ENCODE data around the gene DUSP22. TPM values are rescaled to one million over a fixed set of nuclear protein-coding genes. Genes with fewer than 3 reads are reported as not detected.

The DUSP22 gene
- total RNA-seq, 2 donors from 2014 or later: 33.5 to 35.4 TPM

DNA sequence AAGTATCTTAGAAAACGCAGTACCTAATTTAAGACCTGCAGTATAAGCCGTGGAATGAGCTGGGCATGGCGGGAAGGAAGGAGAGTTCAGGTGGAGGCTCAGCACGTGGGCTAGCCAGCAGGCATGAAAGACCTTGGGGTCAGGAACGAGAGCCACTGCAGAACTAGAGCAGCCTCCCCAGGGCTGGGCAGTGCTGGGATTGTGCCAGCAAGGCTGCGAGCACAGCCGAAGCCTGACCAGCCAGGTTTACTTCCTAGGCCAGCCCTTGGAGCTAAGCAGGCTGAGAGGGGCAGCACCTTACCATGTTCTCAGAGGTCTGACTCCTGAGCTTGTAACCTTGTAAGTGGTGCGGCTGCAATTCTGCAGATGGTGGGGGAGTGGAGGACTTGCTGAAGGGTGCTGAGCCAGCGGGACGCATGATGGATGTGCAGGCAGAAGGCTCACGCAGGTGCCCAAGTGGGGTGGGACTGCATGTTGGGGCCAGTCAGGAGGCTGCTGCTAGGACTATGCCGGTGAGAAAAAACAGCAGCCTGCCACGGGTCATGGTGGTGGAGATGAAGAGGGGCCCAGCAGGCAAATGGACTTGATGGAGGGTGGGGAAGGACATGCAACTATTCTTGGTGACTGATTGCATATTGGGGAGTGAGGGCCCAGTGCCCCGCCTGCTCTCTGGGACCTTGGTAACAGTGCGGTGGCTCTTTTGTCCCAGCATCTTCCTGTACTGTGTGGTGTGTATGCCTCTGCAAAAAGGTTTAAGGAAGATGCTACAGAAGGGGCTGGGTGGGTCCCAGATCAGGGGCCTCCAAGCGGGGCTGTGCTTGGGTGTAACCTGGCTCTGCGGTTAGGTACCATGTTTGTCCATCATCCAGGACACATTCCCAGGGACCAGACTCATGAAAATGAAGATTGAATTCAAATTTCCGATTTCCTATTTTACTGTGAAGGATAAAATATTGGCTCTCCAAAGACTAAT lies 61.6 kb downstream of the DUSP22 start:
- DNase-seq: no peak
- WGBS, 2 experiments (ENCODE audit: insufficient coverage in 1 of 2, insufficient read length in 1 of 2): 82 to 88% methylated on average over 16 to 18 of the region's 18 CpGs
- no peak overlapping the region for H3K27ac ChIP-seq (ENCODE audit: low read depth, low read length)
- H3K36me3 ChIP-seq (ENCODE audit: control insufficient read depth, insufficient read depth, low read length): no peaks in the 10 kb centered on the region
- H3K4me3 ChIP-seq (ENCODE audit: low read length): no peak overlapping the region
- TF ChIP-seq, protein P1, sequence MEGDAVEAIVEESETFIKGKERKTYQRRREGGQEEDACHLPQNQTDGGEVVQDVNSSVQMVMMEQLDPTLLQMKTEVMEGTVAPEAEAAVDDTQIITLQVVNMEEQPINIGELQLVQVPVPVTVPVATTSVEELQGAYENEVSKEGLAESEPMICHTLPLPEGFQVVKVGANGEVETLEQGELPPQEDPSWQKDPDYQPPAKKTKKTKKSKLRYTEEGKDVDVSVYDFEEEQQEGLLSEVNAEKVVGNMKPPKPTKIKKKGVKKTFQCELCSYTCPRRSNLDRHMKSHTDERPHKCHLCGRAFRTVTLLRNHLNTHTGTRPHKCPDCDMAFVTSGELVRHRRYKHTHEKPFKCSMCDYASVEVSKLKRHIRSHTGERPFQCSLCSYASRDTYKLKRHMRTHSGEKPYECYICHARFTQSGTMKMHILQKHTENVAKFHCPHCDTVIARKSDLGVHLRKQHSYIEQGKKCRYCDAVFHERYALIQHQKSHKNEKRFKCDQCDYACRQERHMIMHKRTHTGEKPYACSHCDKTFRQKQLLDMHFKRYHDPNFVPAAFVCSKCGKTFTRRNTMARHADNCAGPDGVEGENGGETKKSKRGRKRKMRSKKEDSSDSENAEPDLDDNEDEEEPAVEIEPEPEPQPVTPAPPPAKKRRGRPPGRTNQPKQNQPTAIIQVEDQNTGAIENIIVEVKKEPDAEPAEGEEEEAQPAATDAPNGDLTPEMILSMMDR (conservative IDR thresholded peaks at IDR 0.05): no peak
- H3K9me3 ChIP-seq (ENCODE audit: control insufficient read depth, low read length): no peaks in the 10 kb centered on the region
- no peak overlapping the region for H3K9ac ChIP-seq (ENCODE audit: extremely low read depth, low read length, poor library complexity, severe bottlenecking)
- Mint-ChIP-seq H3K9me3 (peaks cover 99% of the 10 kb centered on the region), H3K4me3 (no peak overlapping the region), H3K4me1 (peaks cover 9% of the 10 kb centered on the region), H3K27ac (no peak overlapping the region), H3K27me3 (ENCODE audit: insufficient read depth) (no peaks in the 10 kb centered on the region), H3K36me3 (ENCODE audit: low read depth) (peaks cover 15% of the 10 kb centered on the region)
- H3K4me1 ChIP-seq (ENCODE audit: control insufficient read depth, insufficient read depth, low read length): no peaks in the 10 kb centered on the region
- no peaks in the 10 kb centered on the region for H3K27me3 ChIP-seq (ENCODE audit: control insufficient read depth, insufficient read depth, low read length, poor library complexity, severe bottlenecking)

DNA sequence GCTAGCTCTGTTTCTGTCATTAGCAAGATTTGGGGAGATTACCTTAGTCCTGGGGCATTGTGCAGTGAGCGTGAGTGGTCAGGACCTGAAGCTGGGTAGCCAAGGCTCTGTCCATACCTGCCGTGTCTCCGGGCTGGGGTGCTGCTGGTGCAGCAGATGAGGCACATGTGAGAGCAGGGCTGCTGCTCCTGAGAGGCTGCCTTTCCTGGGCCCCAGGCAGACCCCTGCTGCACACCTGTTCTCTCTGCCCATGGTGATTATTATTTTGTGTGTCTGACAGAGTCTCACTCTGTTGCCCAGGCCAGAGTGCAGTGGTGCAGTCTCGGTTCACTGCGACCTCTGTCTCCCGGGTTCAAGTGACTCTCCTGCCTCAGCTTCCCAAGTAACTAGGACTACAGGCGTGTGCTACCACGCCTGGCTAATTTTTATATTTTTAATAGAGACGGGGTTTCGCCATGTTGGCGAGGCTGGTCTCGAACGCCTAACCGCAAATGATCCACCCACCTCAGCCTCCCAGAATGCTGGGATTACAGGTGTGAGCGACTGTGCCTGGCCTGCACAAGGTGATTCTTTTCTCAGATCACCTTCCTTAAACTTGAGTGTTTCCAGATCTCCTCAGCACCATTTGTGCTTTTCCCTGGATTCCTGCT lies 62.5 kb downstream of the DUSP22 start:
- Mint-ChIP-seq H3K27ac (no peak overlapping the region), H3K27me3 (ENCODE audit: insufficient read depth) (no peaks in the 10 kb centered on the region), H3K36me3 (ENCODE audit: low read depth) (peaks cover 7% of the 10 kb centered on the region), H3K9me3 (peaks cover 96% of the 10 kb centered on the region), H3K4me1 (peaks cover 9% of the 10 kb centered on the region), H3K4me3 (no peak overlapping the region)
- Histone ChIP-seq H3K4me3 (ENCODE audit: low read length) (no peak overlapping the region), H3K27ac (ENCODE audit: low read depth, low read length) (no peak overlapping the region), H3K9ac (ENCODE audit: extremely low read depth, low read length, poor library complexity, severe bottlenecking) (no peak overlapping the region), H3K4me1 (ENCODE audit: control insufficient read depth, insufficient read depth, low read length) (no peaks in the 10 kb centered on the region), H3K9me3 (ENCODE audit: control insufficient read depth, low read length) (no peaks in the 10 kb centered on the region), H3K36me3 (ENCODE audit: control insufficient read depth, insufficient read depth, low read length) (no peaks in the 10 kb centered on the region), H3K27me3 (ENCODE audit: control insufficient read depth, insufficient read depth, low read length, poor library complexity, severe bottlenecking) (no peaks in the 10 kb centered on the region)
- DNase-seq: no peak
- 88 to 90% methylated on average over 15 of the region's 15 CpGs for WGBS, 2 experiments (ENCODE audit: insufficient coverage in 1 of 2, insufficient read length in 1 of 2)
- TF ChIP-seq, protein P1 (conservative IDR thresholded peaks at IDR 0.05): no peak

DNA sequence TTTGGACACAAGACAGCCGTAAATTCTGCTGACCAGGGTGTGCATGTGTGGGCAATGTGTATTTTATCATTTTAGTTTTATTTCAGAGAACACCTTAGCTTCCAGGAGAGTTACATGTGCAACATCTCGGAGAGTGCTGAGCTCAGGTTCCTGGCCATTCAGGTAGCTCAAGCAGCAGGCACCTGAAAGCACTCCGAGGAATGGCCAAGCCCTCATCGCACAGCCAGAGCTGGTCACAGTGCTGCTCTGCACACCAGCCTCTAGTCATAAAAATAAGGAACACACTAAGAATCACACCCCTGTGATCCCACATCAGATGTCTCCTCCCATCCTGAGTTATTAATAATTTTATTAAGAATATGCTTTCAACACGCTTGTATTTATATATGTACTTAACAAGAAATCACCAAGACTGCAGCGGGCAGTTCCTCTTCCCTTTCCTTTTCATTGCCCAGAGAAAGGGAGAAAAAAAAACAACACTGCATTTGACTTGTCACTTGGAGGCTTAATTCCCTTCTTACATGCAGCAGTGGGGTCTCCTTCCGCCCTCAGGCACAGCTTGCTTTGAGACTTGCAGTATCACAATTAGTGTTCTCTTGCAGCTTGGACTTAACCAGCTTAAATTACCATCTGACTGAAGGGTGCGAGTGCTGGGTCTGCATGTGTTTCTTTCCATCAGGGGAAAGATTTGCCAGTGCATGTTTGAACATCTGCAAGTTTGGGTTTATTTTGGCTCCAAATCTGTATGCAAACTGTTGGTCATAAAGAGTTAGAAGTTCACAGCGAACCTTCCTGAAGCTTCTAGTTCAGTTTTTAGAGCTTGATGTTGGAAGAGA lies 63.3 kb downstream of the DUSP22 start:
- Mint-ChIP-seq H3K36me3 (ENCODE audit: low read depth) (peaks cover 5% of the 10 kb centered on the region), H3K27me3 (ENCODE audit: insufficient read depth) (no peaks in the 10 kb centered on the region), H3K27ac (no peak overlapping the region), H3K4me3 (no peak overlapping the region), H3K9me3 (peaks cover 94% of the 10 kb centered on the region), H3K4me1 (peaks cover 9% of the 10 kb centered on the region)
- no peaks in the 10 kb centered on the region for H3K36me3 ChIP-seq (ENCODE audit: control insufficient read depth, insufficient read depth, low read length)
- no peak for DNase-seq
- 86 to 87% methylated on average over 9 of the region's 9 CpGs for WGBS, 2 experiments (ENCODE audit: insufficient coverage in 1 of 2, insufficient read length in 1 of 2)
- H3K9ac ChIP-seq (ENCODE audit: extremely low read depth, low read length, poor library complexity, severe bottlenecking): no peak overlapping the region
- TF ChIP-seq, protein P1 (conservative IDR thresholded peaks at IDR 0.05): no peak
- no peaks in the 10 kb centered on the region for H3K27me3 ChIP-seq (ENCODE audit: control insufficient read depth, insufficient read depth, low read length, poor library complexity, severe bottlenecking)
- no peaks in the 10 kb centered on the region for H3K9me3 ChIP-seq (ENCODE audit: control insufficient read depth, low read length)
- no peaks in the 10 kb centered on the region for H3K4me1 ChIP-seq (ENCODE audit: control insufficient read depth, insufficient read depth, low read length)
- H3K27ac ChIP-seq (ENCODE audit: low read depth, low read length): no peak overlapping the region
- H3K4me3 ChIP-seq (ENCODE audit: low read length): no peak overlapping the region
